Left lobe of liver (tissue), 2 donors: ENCODE results near the gene AGT. TPM values are rescaled to one million over a fixed set of nuclear protein-coding genes. Genes with fewer than 3 reads are reported as not detected.
A peak's percentile ranks its signal among the peaks of the same experiment; 100 is the strongest.
"Not testable (repeated sequence)": the region's sequence is repeated elsewhere in the genome, so short reads cannot be mapped to it uniquely, and the experiment has no call there.

ENCODE experiments used
- ATAC-seq: fragments of 200-7000 bp; cut with Tn5 transposase; one replicate; pipeline ENCODE4 v1.9.1; 2020; ENCODE audit warnings: mild to moderate bottlenecking, moderate library complexity
- DNase-seq: peaks from one replicate; pipeline ENCODE4 v3.0.0-alpha.2; 2020; ENCODE audit warnings: low spot score
- total RNA-seq: library from RNA; stranded (reverse); gene quantifications from one replicate; pipeline ENCODE4 v1.2.1, GENCODE V29; 2021
- donor health status: DM: no; HTN: no; CAD: no; lungs with moderate emphysema.
- donor health status: DM: no; HTN: yes; CAD: no.

Gene AGT
- total RNA-seq, 1 donor from 2014 or later: 2,376 TPM

GRCh38 chr1:230745071-230745470 is 31.1 kb upstream of the AGT start:
- ATAC-seq (no peak), DNase-seq (no peak)

GRCh38 chr1:230744382-230744781 is 30.5 kb upstream of the AGT start:
- ATAC-seq: peak; percentile 38
- DNase-seq: no peak

- no peak for ATAC-seq
Observed at GRCh38 chr1:230743899-230744298, 30.0 kb upstream of the AGT start.

GRCh38 chr1:230739564-230740290 is 25.8 kb upstream of the AGT start:
- no peak for DNase-seq
- no peak for ATAC-seq

More at GRCh38 chr1:230743899-230744298, 30.0 kb upstream of the AGT start:
- DNase-seq: no peak

- no peak for ATAC-seq
- no peak for DNase-seq
Observed at GRCh38 chr1:230737622-230738262, 23.8 kb upstream of the AGT start.

- ATAC-seq: no peak
- no peak for DNase-seq
Observed at GRCh38 chr1:230735447-230735846, 21.5 kb upstream of the AGT start.

GRCh38 chr1:230730977-230731376 is 17.1 kb upstream of the AGT start:
- DNase-seq (peak; percentile 69), ATAC-seq (peak; percentile 69)

GRCh38 chr1:230728710-230729392 is 14.9 kb upstream of the AGT start:
- ATAC-seq: peak; percentile 77
- DNase-seq: peak; percentile 98

- peak; percentile 70 for ATAC-seq
- peak; percentile 84 for DNase-seq
Observed at GRCh38 chr1:230725256-230726012, 11.5 kb upstream of the AGT start.

GRCh38 chr1:230721849-230722522 is 8.1 kb upstream of the AGT start:
- ATAC-seq: not testable (repeated sequence)

GRCh38 chr1:230717251-230717650 is 3.3 kb upstream of the AGT start:
- DNase-seq (no peak), ATAC-seq (no peak)

More at GRCh38 chr1:230721849-230722522, 8.1 kb upstream of the AGT start:
- DNase-seq: not testable (repeated sequence)

GRCh38 chr1:230716453-230716852 is 2.5 kb upstream of the AGT start:
- not testable (repeated sequence) for DNase-seq, ATAC-seq

- no peak for DNase-seq
- ATAC-seq: peak; percentile 15
Observed at GRCh38 chr1:230715510-230715909, 1.6 kb upstream of the AGT start.

- DNase-seq (no peak), ATAC-seq (no peak)
Observed at GRCh38 chr1:230713547-230713914, 391 bp downstream of the AGT start.

- no peak for ATAC-seq
- DNase-seq: no peak
Observed at GRCh38 chr1:230713138-230713537, 784 bp downstream of the AGT start.

GRCh38 chr1:230712470-230712942 is 1.4 kb downstream of the AGT start:
- ATAC-seq (no peak), DNase-seq (no peak)

- ATAC-seq: no peak
- no peak for DNase-seq
Observed at GRCh38 chr1:230711245-230711644, 2.7 kb downstream of the AGT start.

- ATAC-seq: peak; percentile 0
- no peak for DNase-seq
Observed at GRCh38 chr1:230710543-230710904, 3.4 kb downstream of the AGT start.

- DNase-seq: peak; percentile 69
- ATAC-seq: peak; percentile 7
Observed at GRCh38 chr1:230709619-230710542, 4.0 kb downstream of the AGT start.
